HCT116 (cell line): Measurements from ENCODE around the gene PTPN4. TPM values are rescaled to one million over a fixed set of nuclear protein-coding genes. Genes with fewer than 3 reads are reported as not detected.

Source experiments
- ATAC-seq: fragments of 200-7000 bp; cut with Tn5 transposase; 2 replicates; pipeline ENCODE4 v1.9.1; 2020; ENCODE audit warnings: mild to moderate bottlenecking, moderate library complexity
- BruUV-seq: library from RNA; stranded (reverse); fragments of 400-500 nt; replicated peaks from 2 replicates; lab custom pipeline; 2021; lab: Mats Ljungman, UMichigan
- CTCF ChIA-PET: fragments of 300-600 bp; sonication (Branson Sonifier 250); formaldehyde crosslinking; loops from one replicate; lab custom pipeline; 2021; ENCODE audit warnings: antibody characterized with exemption; lab: Charles Lee
- POLR2A ChIA-PET: fragments of 300-600, 350-600 bp; sonication (Branson Sonifier 250); formaldehyde crosslinking; loops from one replicate; lab custom pipeline; 2021; ENCODE audit warnings: antibody characterized with exemption; lab: Charles Lee
- RAD21 ChIA-PET, 2 experiments: fragments of 300-600 bp; sonication (Branson Sonifier 250); formaldehyde crosslinking; loops; one replicate each; lab custom pipeline; 2023; ENCODE audit warnings: low total read pairs in 2 of 2; ENCODE audit not compliant: uncharacterized antibody in 2 of 2, unreplicated experiment in 2 of 2, low non-redundant PET in 1 of 2; lab: Charles Lee
- DNase-seq: peaks from one replicate; pipeline ENCODE4 v3.0.0-alpha.2; 2010; ENCODE audit warnings: low read depth, low spot score
- H2AFZ ChIP-seq: fragments of 200-600 bp; shearing (Covaris generic), sonication (generic); 2 replicates; pipeline ENCODE4 v1.6.1; 2017; ENCODE audit warnings: low read depth, mixed run types, mixed read lengths, antibody characterized with exemption, low read length; ENCODE audit not compliant: poor library complexity, severe bottlenecking
- H3K27ac ChIP-seq: 2 replicates; pipeline ENCODE4 v1.5.1; 2012; ENCODE audit warnings: low read depth, low read length
- H3K27me3 ChIP-seq: fragments of 200-600 bp; sonication (generic); 2 replicates; pipeline ENCODE4 v1.6.1; 2016; ENCODE audit warnings: mixed run types, low read length, mixed read lengths; ENCODE audit not compliant: insufficient read depth
- H3K36me3 ChIP-seq, 2 experiments: fragments of 200-500 bp in 1 of 2; fragments of 200-600 bp in 1 of 2; sonication (Bioruptor generic) in 1 of 2; sonication (generic) in 1 of 2; 2 replicates each; pipeline versions ENCODE4 v1.5.1 to v1.6.1; 2014 to 2016; ENCODE audit warnings: low read length in 2 of 2, inconsistent platforms in 1 of 2, mixed read lengths in 1 of 2, mixed run types in 1 of 2; ENCODE audit not compliant: insufficient read depth in 2 of 2, control insufficient read depth in 1 of 2
- H3K4me1 ChIP-seq, 2 experiments: fragments of 200-600 bp in 1 of 2; sonication (generic) in 1 of 2; 2 replicates each; pipeline versions ENCODE4 v1.5.1 to v1.6.1; 2012 to 2017; ENCODE audit warnings: low read length in 2 of 2, inconsistent platforms in 1 of 2, mild to moderate bottlenecking in 1 of 2, mixed read lengths in 1 of 2, mixed run types in 1 of 2, moderate library complexity in 1 of 2; ENCODE audit not compliant: insufficient read depth in 2 of 2, control insufficient read depth in 1 of 2
- H3K4me2 ChIP-seq: fragments of 200-600 bp; sonication (generic); 2 replicates; pipeline ENCODE4 v1.6.1; 2017; ENCODE audit warnings: mixed run types, low read length, mixed read lengths
- H3K4me3 ChIP-seq, 2 experiments: fragments of 200-600 bp in 1 of 2; sonication (generic) in 1 of 2; replicated peaks in 1 of 2; 2 replicates each; pipeline ENCODE4 v1.5.1; 2011 to 2016; ENCODE audit warnings: low read length in 2 of 2, control low read depth in 1 of 2, low read depth in 1 of 2, mild to moderate bottlenecking in 1 of 2, mixed read lengths in 1 of 2, mixed run types in 1 of 2
- H3K79me2 ChIP-seq: fragments of 200-600 bp; sonication (generic); 2 replicates; pipeline ENCODE4 v1.6.1; 2017; ENCODE audit warnings: mild to moderate bottlenecking, mixed run types, low read length, moderate library complexity, mixed read lengths; ENCODE audit not compliant: insufficient read depth
- H3K9ac ChIP-seq: fragments of 200-600 bp; sonication (generic); 2 replicates; pipeline ENCODE4 v1.6.1; 2016; ENCODE audit warnings: low read length, mixed read lengths
- H3K9me2 ChIP-seq: fragments of 200-600 bp; sonication (generic), shearing (Covaris generic); 2 replicates; pipeline ENCODE4 v1.6.1; 2017; ENCODE audit warnings: mixed run types, mild to moderate bottlenecking, moderate library complexity; ENCODE audit not compliant: insufficient read depth
- H3K9me3 ChIP-seq, 2 experiments: fragments of 200-500 bp in 1 of 2; fragments of 200-600 bp in 1 of 2; sonication (Bioruptor generic) in 1 of 2; sonication (generic) in 1 of 2; 2 replicates each; pipeline ENCODE4 v1.6.1; 2014 to 2017; ENCODE audit warnings: low read length in 2 of 2, mixed read lengths in 2 of 2, inconsistent platforms in 1 of 2, low read depth in 1 of 2, mild to moderate bottlenecking in 1 of 2, mixed run types in 1 of 2, moderate library complexity in 1 of 2; ENCODE audit not compliant: control insufficient read depth in 1 of 2, insufficient read depth in 1 of 2
- H4K20me1 ChIP-seq: fragments of 200-600 bp; sonication (generic), shearing (Covaris generic); 2 replicates; pipeline ENCODE4 v1.6.1; 2017; ENCODE audit warnings: mixed run types, mild to moderate bottlenecking, moderate library complexity; ENCODE audit not compliant: insufficient read depth
- CTCF ChIP-seq, 3 experiments: fragments of 200-600 bp in 1 of 3; sonication (generic) in 1 of 3; IDR thresholded peaks in 2 of 3; conservative IDR thresholded peaks in 1 of 3; 2 replicates each; pipeline ENCODE4 v1.5.1; 2012 to 2017; ENCODE audit warnings: low read depth in 2 of 3, low read length in 2 of 3, antibody characterized with exemption in 1 of 3, borderline replicate concordance in 1 of 3, control low read depth in 1 of 3, mild to moderate bottlenecking in 1 of 3, mixed read lengths in 1 of 3, mixed run types in 1 of 3, moderate library complexity in 1 of 3; ENCODE audit not compliant: insufficient read depth in 1 of 3
- EZH2phosphoT487 ChIP-seq: fragments of 200-600 bp; IDR thresholded peaks from 2 replicates; pipeline ENCODE4 v1.6.1; 2018; ENCODE audit warnings: antibody characterized with exemption, borderline replicate concordance
- FOSL1 ChIP-seq: IDR thresholded peaks from 2 replicates; pipeline ENCODE4 v1.6.1; 2012; ENCODE audit warnings: low read depth
- JUND ChIP-seq: IDR thresholded peaks from 2 replicates; pipeline ENCODE4 v1.6.1; 2012
- POLR2AphosphoS5 ChIP-seq: IDR thresholded peaks from 2 replicates; pipeline ENCODE4 v1.6.1; 2011; ENCODE audit warnings: mild to moderate bottlenecking, low read depth, low read length, moderate library complexity
- RAD21 ChIP-seq: IDR thresholded peaks from 2 replicates; pipeline ENCODE4 v1.6.1; 2012; ENCODE audit warnings: low read depth, mild to moderate bottlenecking
- SIN3A ChIP-seq: IDR thresholded peaks from 2 replicates; pipeline ENCODE4 v1.6.1; 2012; ENCODE audit warnings: low read depth
- SRF ChIP-seq: IDR thresholded peaks from 2 replicates; pipeline ENCODE4 v1.6.1; 2012; ENCODE audit warnings: low read depth
- ZFX ChIP-seq: fragments of 450-650 bp; IDR thresholded peaks from 2 replicates; pipeline ENCODE4 v1.6.1; 2017
- ZNF274 ChIP-seq: fragments of 200-500 bp; sonication (Bioruptor generic); IDR thresholded peaks from 2 replicates; pipeline ENCODE4 v1.6.1; 2014; ENCODE audit warnings: mild to moderate bottlenecking, low read depth, low read length, inconsistent platforms
- intact Hi-C: fragments of 100-400 bp; cut with micrococcal nuclease; formaldehyde crosslinking; loops from 2 replicates; pipeline ENCODE4 v1.10.0; 2022
- total RNA-seq: library from RNA; stranded (reverse); gene quantifications from one replicate; pipeline ENCODE4 v1.2.1, GENCODE V29; 2021; ENCODE audit not compliant: unreplicated experiment

PTPN4 gene
- total RNA-seq, 1 experiment from 2014 or later: 38.4 TPM

- Histone ChIP-seq H3K4me3 (no peak overlapping the region), H4K20me1 (no peaks in the 10 kb centered on the region), H3K9ac (no peak overlapping the region), H3K27ac (no peak overlapping the region), H3K79me2 (no peaks in the 10 kb centered on the region), H3K27me3 (no peaks in the 10 kb centered on the region), H3K9me2 (no peaks in the 10 kb centered on the region), H2AFZ (no peak overlapping the region), H3K4me2 (no peak overlapping the region), H3K4me1 (no peaks in the 10 kb centered on the region), H3K36me3 (no peaks in the 10 kb centered on the region), H3K9me3 (no peaks in the 10 kb centered on the region; a peak in 1 of 4 replicates)
- no peak for DNase-seq
- ChIA-PET RAD21 (no interaction called here), POLR2A (no interaction called here), CTCF (no interaction called here)
- intact Hi-C loops: no loop called here
- BruUV-seq: no TSS peak
- TF ChIP-seq FOSL1 (no peak), ZNF274 (no peak), ZFX (no peak), JUND (no peak), POLR2AphosphoS5 (no peak), SIN3A (no peak), SRF (no peak), CTCF (IDR thresholded peaks at IDR 0.05 in 2 of 3, conservative IDR thresholded peaks at IDR 0.05 in 1 of 3; ENCODE audit: borderline replicate concordance in 1 of 3, insufficient read depth in 1 of 3, low read depth in 2 of 3, low read length in 2 of 3) (no peak), RAD21 (no peak), EZH2phosphoT487 (no peak)
- no peak for ATAC-seq
Measured at GRCh38 chr2:119723784-119724467, 35.8 kb upstream of the PTPN4 start.
